GM23338 (cell line): ENCODE measurements around the gene COMMD4.

Source experiments
- CTCF ChIP-seq, 2 experiments: fragments of 200-600 bp in 1 of 2; sonication (generic) in 1 of 2; conservative IDR thresholded peaks; 2 replicates each; pipeline versions ENCODE4 v1.5.1 to v1.6.1; 2016 to 2017; ENCODE audit warnings: antibody characterized with exemption in 2 of 2, low read depth in 2 of 2, mild to moderate bottlenecking in 2 of 2, moderate library complexity in 1 of 2
- NANOG ChIP-seq: IDR thresholded peaks from 2 replicates; pipeline ENCODE4 v1.6.1; 2016; ENCODE audit warnings: antibody characterized with exemption, borderline replicate concordance
- TF ChIP-seq, protein P1 (sequence below): IDR thresholded peaks from one replicate; pipeline ENCODE4 v1.6.1; 2018; ENCODE audit warnings: antibody characterized with exemption; ENCODE audit not compliant: unreplicated experiment

GRCh38 chr15:75361989-75362641 is 26.3 kb downstream of the COMMD4 start:
- TF ChIP-seq, protein P1, sequence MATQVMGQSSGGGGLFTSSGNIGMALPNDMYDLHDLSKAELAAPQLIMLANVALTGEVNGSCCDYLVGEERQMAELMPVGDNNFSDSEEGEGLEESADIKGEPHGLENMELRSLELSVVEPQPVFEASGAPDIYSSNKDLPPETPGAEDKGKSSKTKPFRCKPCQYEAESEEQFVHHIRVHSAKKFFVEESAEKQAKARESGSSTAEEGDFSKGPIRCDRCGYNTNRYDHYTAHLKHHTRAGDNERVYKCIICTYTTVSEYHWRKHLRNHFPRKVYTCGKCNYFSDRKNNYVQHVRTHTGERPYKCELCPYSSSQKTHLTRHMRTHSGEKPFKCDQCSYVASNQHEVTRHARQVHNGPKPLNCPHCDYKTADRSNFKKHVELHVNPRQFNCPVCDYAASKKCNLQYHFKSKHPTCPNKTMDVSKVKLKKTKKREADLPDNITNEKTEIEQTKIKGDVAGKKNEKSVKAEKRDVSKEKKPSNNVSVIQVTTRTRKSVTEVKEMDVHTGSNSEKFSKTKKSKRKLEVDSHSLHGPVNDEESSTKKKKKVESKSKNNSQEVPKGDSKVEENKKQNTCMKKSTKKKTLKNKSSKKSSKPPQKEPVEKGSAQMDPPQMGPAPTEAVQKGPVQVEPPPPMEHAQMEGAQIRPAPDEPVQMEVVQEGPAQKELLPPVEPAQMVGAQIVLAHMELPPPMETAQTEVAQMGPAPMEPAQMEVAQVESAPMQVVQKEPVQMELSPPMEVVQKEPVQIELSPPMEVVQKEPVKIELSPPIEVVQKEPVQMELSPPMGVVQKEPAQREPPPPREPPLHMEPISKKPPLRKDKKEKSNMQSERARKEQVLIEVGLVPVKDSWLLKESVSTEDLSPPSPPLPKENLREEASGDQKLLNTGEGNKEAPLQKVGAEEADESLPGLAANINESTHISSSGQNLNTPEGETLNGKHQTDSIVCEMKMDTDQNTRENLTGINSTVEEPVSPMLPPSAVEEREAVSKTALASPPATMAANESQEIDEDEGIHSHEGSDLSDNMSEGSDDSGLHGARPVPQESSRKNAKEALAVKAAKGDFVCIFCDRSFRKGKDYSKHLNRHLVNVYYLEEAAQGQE, result no peak
- no peak for TF ChIP-seq CTCF (conservative IDR thresholded peaks at IDR 0.05; ENCODE audit: low read depth in 2 of 2)
- no peak for TF ChIP-seq NANOG
